Activated naive CD4-positive, alpha-beta T cell treated with anti-CD3 and anti-CD28 coated beads, Interleukin-2, amount 10 ng/mL, durations not matched to agents 7 days and 5 days (primary cell): ENCODE measurements around the gene MSX1.
A peak's percentile ranks its signal among the peaks of the same experiment; 100 is the strongest.

Source experiments
- CTCF ChIA-PET: fragments of 350-600 bp; sonication (Branson Sonifier 250); formaldehyde crosslinking; loops from one replicate; lab custom pipeline; 2021; ENCODE audit warnings: antibody characterized with exemption; lab: Charles Lee
- DNase-seq: peaks from one replicate; pipeline ENCODE4 v3.0.0-alpha.2; 2020
- H3K27ac Mint-ChIP-seq: one replicate; pipeline ENCODE4 v1.8.0; 2021; ENCODE audit warnings: mild to moderate bottlenecking, moderate library complexity, mixed read lengths
- H3K27me3 Mint-ChIP-seq: one replicate; pipeline ENCODE4 v1.8.0; 2021; ENCODE audit warnings: mild to moderate bottlenecking, mixed read lengths
- H3K36me3 Mint-ChIP-seq: one replicate; pipeline ENCODE4 v1.8.0; 2021; ENCODE audit warnings: mixed read lengths
- H3K4me1 Mint-ChIP-seq: one replicate; pipeline ENCODE4 v1.8.0; 2021; ENCODE audit warnings: mixed read lengths
- H3K4me3 Mint-ChIP-seq: one replicate; pipeline ENCODE4 v1.8.0; 2021; ENCODE audit warnings: mild to moderate bottlenecking, moderate library complexity, mixed read lengths
- H3K9me3 Mint-ChIP-seq: one replicate; pipeline ENCODE4 v1.8.0; 2021; ENCODE audit warnings: mixed read lengths

MSX1 gene

DNA sequence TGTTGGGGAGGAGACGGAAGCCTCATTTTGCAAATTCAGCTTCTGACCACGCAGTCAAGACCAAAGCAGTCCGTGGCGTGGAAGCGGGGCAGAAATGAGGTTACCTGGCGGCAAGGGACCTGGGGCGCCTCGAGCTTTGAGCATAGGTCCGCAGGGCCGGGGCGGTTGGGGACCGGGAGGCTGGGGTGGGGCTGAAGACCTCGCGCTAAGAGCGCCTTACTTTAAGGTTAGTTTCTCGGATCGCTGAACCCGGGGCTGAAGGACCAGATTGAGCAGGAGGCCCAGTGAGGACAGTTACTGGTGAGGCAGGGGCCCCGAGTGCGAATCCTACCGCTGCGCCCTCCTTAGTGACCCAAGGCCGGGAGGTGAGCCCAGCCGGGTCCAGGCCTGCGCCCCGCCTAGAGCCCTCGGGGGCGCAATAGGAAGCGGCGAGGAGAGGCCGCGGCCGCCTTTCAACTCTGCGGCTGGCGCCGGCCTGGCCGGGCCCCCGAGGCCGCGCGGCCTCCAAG is 7.5 kb downstream of the MSX1 start:
- Mint-ChIP-seq H3K4me1 (peaks cover 5% of the 10 kb centered on the region), H3K36me3 (peaks cover 7% of the 10 kb centered on the region), H3K27ac (no peak overlapping the region), H3K27me3 (no peaks in the 10 kb centered on the region), H3K9me3 (no peaks in the 10 kb centered on the region), H3K4me3 (no peak overlapping the region)
- CTCF ChIA-PET = no interaction called here
- no peak for DNase-seq

GRCh38 chr4:4867375-4868039 is 8.0 kb downstream of the MSX1 start:
- DNase-seq = no peak
- Mint-ChIP-seq H3K27ac (no peak overlapping the region), H3K36me3 (peaks cover 7% of the 10 kb centered on the region), H3K4me1 (peaks cover 5% of the 10 kb centered on the region), H3K4me3 (no peak overlapping the region), H3K27me3 (no peaks in the 10 kb centered on the region), H3K9me3 (no peaks in the 10 kb centered on the region)
- CTCF ChIA-PET = no interaction called here

DNA sequence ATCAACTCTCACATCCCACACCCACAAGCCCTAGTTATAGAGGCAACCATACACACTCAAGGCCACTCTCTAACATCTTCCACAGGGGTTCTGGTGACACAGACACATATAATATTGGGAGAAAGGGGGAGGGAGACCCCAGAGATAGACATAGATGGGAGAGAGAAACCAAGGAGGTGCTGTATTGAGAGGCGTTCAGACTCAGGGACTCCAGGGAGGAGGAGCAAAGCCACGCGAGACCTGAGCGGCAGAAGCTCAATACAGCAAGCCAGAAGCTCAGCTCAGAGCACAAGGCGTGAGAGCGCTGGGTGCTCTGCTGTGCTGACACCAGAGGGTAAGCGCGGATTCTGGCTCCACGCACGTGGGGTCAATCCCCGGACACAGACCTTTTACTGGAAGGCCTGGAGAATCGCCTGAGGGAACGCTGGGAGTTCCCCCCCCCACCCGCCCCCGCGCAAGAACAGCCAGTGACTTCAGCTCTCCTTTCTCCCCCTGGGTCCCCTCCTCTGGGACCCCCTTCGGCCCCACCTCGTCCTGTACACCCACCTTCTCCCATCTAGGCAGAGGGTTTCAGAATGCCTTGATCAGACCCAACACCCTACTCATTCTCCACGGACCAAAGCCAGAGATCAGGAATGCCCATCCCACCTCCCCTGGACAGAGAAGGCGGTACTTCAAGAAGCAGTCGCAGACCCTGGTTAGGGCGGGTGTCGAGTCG is 8.7 kb downstream of the MSX1 start:
- CTCF ChIA-PET = no interaction called here
- H3K36me3 Mint-ChIP-seq = peaks cover 7% of the 10 kb centered on the region
- H3K4me3 Mint-ChIP-seq = no peak overlapping the region
- DNase-seq = no peak
- no peaks in the 10 kb centered on the region for H3K27me3 Mint-ChIP-seq
- no peaks in the 10 kb centered on the region for H3K9me3 Mint-ChIP-seq
- H3K27ac Mint-ChIP-seq = no peak overlapping the region
- H3K4me1 Mint-ChIP-seq = peaks cover 5% of the 10 kb centered on the region

DNA sequence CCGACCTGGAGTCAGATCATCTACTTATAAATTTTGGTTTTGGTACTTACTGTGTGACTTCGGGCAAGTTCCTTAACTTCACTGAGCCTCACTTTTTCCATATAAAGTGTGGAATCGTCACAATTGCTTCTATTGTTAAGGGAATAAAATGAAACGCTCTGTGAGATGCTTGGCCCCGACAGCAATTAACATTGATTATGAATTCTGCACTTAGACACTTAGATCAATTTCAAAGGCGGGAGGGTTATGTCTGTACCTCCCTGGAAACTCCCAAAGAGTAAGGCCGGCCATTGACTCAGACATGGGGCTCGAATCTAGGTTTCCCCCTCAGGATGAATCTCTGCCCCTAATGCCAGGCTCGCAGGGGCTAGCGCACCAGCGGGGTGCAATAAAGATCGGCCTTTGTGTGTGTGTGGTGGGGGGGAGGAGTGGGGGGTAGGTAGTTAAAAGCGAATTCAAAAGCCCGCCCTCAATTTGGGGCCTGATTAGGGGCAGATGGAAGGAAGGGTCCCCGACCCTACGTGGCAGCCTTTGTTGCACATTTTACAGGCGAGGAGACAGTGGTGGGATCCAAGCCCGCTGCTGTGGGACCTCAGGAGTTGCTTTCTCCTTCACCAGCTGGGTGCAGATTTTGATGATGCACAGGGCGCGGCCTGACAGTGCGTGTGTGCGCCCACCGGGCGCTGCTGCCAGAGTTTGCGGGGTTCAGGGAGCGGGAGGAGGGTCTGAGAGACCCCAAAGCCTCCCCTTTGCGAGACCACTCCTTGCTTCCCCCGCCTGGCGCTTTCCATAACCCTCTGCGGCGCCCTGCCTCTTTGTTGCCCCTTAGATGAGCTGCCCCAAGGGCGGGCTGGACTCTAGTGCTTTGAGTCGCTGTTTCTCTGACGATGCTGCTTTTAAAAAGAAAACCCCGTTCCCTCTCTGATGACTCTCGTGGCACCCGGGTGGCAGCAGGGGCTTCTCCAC is 9.6 kb downstream of the MSX1 start:
- CTCF ChIA-PET = no interaction called here

DNA sequence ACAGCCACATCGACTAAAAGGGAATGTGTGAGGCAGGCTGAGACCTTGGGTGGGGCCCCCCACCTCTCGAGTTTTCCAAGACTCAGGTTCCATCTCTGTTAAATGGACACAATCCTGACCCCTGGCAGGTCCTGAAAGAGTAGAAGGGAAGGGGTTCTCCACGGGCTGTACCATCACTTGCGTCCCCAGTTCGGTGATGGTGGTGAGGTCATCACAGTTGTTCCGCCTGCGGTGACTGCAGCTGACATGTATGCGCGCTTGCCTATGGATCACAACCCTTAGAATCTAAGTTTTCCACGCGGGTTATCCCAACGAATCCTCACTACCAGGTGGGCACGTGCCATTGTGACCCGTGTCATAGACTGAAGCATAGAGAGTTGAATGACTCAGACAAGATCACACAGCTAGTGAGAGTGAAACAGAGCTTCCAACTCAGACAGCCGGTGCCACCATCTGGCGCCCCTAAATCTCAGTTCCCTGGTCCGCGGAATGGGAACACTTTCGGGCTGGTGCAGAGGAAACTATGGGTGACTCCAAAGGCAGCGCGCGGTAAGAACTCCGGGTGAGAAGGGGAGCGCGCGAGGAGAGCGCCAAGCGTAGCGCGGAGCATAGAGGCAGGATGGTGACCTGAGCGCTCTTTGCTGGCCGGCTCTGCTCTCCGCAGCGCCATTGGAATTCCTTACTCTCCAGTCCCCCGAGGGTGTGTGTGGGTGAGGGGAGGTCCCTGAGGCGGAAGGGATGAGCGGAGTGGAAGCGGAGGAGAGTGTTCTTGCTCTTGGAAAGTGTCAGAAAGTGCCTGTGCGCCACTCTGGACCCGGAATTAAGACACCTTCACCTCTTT is 10.5 kb downstream of the MSX1 start:
- Mint-ChIP-seq H3K4me3 (no peak overlapping the region), H3K36me3 (peaks cover 7% of the 10 kb centered on the region), H3K4me1 (peaks cover 5% of the 10 kb centered on the region), H3K27me3 (no peaks in the 10 kb centered on the region), H3K9me3 (no peaks in the 10 kb centered on the region), H3K27ac (no peak overlapping the region)
- CTCF ChIA-PET = no interaction called here
- DNase-seq = no peak

More for the DNA sequence above, 9.6 kb downstream of the MSX1 start:
- no peak overlapping the region for H3K27ac Mint-ChIP-seq
- peaks cover 5% of the 10 kb centered on the region for H3K4me1 Mint-ChIP-seq
- DNase-seq = no peak
- H3K4me3 Mint-ChIP-seq = no peak overlapping the region
- H3K9me3 Mint-ChIP-seq = no peaks in the 10 kb centered on the region
- H3K36me3 Mint-ChIP-seq = peaks cover 7% of the 10 kb centered on the region
- no peaks in the 10 kb centered on the region for H3K27me3 Mint-ChIP-seq

DNA sequence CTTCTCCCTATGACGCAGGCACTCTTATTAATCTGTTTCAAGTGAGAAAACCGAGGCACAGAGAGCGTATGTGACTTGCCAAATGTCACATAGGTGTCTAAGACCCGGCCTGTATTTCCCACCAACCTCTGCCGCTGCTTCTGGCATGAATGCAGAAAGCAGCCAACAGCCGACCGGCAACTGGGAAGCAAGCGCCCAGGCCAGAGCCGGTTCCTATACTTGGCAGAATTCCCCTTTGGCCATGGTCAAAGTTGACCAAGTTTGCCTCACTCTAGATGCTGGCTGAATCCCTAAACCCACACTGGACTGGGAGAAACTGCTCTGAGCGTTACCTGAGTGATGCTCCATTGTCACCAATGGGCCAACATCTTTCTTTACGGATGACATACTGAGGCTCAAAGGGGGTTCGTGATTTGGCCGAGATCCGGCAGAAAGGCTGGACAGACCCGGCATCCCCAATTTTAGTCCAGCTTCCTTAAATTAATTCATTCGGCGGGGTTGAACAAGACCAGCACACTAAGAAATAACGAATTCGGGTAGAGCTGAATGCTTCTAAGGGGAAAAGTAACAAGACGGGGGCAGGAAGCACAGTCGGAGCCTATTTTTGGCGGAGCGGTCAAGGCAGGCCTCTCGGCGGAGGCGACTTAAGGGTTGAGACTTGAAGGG is 11.2 kb downstream of the MSX1 start:
- Mint-ChIP-seq H3K9me3 (no peaks in the 10 kb centered on the region), H3K4me1 (peaks cover 5% of the 10 kb centered on the region), H3K27ac (peak overlapping the region; percentile 38), H3K27me3 (no peaks in the 10 kb centered on the region), H3K4me3 (no peak overlapping the region), H3K36me3 (peaks cover 7% of the 10 kb centered on the region)
- CTCF ChIA-PET = no interaction called here
- no peak for DNase-seq

GRCh38 chr4:4871242-4871572 is 11.7 kb downstream of the MSX1 start:
- H3K27ac Mint-ChIP-seq = no peak overlapping the region
- H3K4me1 Mint-ChIP-seq = peaks cover 1% of the 10 kb centered on the region
- no peak overlapping the region for H3K4me3 Mint-ChIP-seq
- peaks cover 4% of the 10 kb centered on the region for H3K36me3 Mint-ChIP-seq
- CTCF ChIA-PET = no interaction called here
- no peaks in the 10 kb centered on the region for H3K9me3 Mint-ChIP-seq
- DNase-seq = no peak
- H3K27me3 Mint-ChIP-seq = no peaks in the 10 kb centered on the region

- no peak overlapping the region for H3K27ac Mint-ChIP-seq
Observed at GRCh38 chr4:4871573-4872313, 12.3 kb downstream of the MSX1 start.

DNA sequence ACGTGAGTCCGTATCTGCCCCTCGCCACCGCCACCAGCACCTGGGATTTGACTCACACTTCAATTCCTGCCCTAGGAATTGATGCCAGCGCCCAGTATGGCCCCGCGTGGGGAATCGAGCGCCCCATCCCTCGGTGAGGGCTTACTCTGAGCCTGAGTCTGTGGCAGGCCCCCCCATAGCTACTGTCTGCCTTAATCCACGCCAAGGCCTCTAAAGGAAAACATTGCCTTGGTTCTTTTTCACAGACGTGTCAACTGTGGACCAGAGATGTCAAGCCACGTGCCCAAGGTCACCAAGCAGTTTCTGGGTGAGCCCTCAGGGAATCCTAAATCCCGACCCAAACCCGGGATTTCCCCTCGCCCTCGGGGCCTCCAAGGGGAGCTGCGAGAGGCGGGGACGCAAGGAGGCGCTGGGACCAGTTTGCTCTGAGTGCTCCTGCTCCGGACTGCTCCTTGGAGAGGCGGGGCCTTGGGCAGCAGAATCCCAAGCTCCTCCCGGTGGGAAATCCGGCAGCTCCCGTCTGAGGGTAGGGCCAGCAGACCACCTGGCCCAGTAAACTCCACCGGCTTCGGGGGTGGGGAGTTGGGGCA is 12.9 kb downstream of the MSX1 start:
- CTCF ChIA-PET = no interaction called here
- Mint-ChIP-seq H3K9me3 (no peaks in the 10 kb centered on the region), H3K4me1 (no peaks in the 10 kb centered on the region), H3K4me3 (no peak overlapping the region), H3K27me3 (no peaks in the 10 kb centered on the region), H3K27ac (no peak overlapping the region), H3K36me3 (peaks cover 2% of the 10 kb centered on the region)
- DNase-seq = no peak

More at GRCh38 chr4:4871573-4872313, 12.3 kb downstream of the MSX1 start:
- H3K27me3 Mint-ChIP-seq = no peaks in the 10 kb centered on the region
- no peaks in the 10 kb centered on the region for H3K4me1 Mint-ChIP-seq
- H3K9me3 Mint-ChIP-seq = no peaks in the 10 kb centered on the region
- no peak overlapping the region for H3K4me3 Mint-ChIP-seq
- H3K36me3 Mint-ChIP-seq = peaks cover 2% of the 10 kb centered on the region
- no peak for DNase-seq
- CTCF ChIA-PET = no interaction called here

GRCh38 chr4:4873203-4873602 is 13.7 kb downstream of the MSX1 start:
- no peak overlapping the region for H3K4me3 Mint-ChIP-seq
- no peak for DNase-seq
- H3K9me3 Mint-ChIP-seq = no peaks in the 10 kb centered on the region
- CTCF ChIA-PET = no interaction called here
- no peaks in the 10 kb centered on the region for H3K4me1 Mint-ChIP-seq
- no peaks in the 10 kb centered on the region for H3K27me3 Mint-ChIP-seq
- H3K36me3 Mint-ChIP-seq = peaks cover 2% of the 10 kb centered on the region
- H3K27ac Mint-ChIP-seq = no peak overlapping the region

DNA sequence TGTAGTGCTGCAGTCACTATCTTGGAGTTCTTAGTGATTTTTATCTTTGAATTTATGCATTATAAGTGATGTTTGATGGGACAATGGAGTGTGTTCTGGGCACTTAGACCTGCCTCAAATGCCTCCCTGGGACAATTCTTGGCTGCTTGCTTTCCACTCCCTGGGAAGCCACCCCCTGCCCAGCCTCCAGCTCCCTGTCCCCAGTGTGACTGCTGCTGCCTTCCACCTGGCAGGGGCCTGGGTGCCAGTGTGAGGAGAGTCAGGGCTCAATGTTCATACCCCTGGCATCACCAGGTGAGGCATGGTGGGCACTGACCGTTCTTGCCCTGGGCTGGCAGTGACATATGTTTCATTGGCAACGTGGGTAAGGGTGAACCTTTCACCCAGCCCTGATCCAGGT is 14.8 kb downstream of the MSX1 start:
- Mint-ChIP-seq H3K4me3 (no peak overlapping the region), H3K4me1 (no peaks in the 10 kb centered on the region), H3K9me3 (no peaks in the 10 kb centered on the region), H3K27me3 (peaks cover 6% of the 10 kb centered on the region), H3K36me3 (peaks cover 2% of the 10 kb centered on the region), H3K27ac (no peak overlapping the region)
- no peak for DNase-seq
- CTCF ChIA-PET = no interaction called here

GRCh38 chr4:4875147-4875546 is 15.7 kb downstream of the MSX1 start:
- Mint-ChIP-seq H3K4me3 (no peak overlapping the region), H3K27ac (no peak overlapping the region), H3K27me3 (peaks cover 6% of the 10 kb centered on the region), H3K36me3 (peaks cover under 1% of the 10 kb centered on the region), H3K4me1 (no peaks in the 10 kb centered on the region), H3K9me3 (no peaks in the 10 kb centered on the region)
- no peak for DNase-seq
- CTCF ChIA-PET = no interaction called here
